ENCODE results near the gene C1QTNF8. TPM values are rescaled to one million over a fixed set of nuclear protein-coding genes. Genes with fewer than 3 reads are reported as not detected.
"Not testable (repeated sequence)": the region's sequence is repeated elsewhere in the genome, so short reads cannot be mapped to it uniquely, and the experiment has no call there.

C1QTNF8 gene
- total and polyA plus RNA-seq, 2 of the 8 experiments (the other 6 are each of a cell fraction or from before 2014, with no cell fraction given): not detected

GRCh38 chr16:1086443-1086842, 9.6 kb downstream of the C1QTNF8 start:
- H3K4me2 ChIP-seq (ENCODE audit: insufficient read depth in 1 of 2, low read depth in 2 of 2, low read length in 2 of 2); H3K27me3 ChIP-seq (replicated peaks in 1 of 4; ENCODE audit: control insufficient read depth in 3 of 4, extremely low read depth in 1 of 4, insufficient read depth in 3 of 4, low read length in 3 of 4): not testable (repeated sequence)
- 73% methylated on average over 10 of the region's 10 CpGs; no CpG with 5 or more reads in 1 of the 2 experiments for whole genome bisulfite sequencing, 2 experiments (ENCODE audit: extremely low coverage in 1 of 2, insufficient coverage in 1 of 2, insufficient read length in 1 of 2, insufficient replicate concordance in 2 of 2, low coverage in 1 of 2, low lambda C conversion rate in 2 of 2, missing lambda C conversion rate in 1 of 2)

More at GRCh38 chr16:1086443-1086842, 9.6 kb downstream of the C1QTNF8 start:
- H3K79me2 ChIP-seq (ENCODE audit: control insufficient read depth in 1 of 2, insufficient read depth in 2 of 2, low read length in 2 of 2); H3K4me3 ChIP-seq (ENCODE audit: extremely low read depth in 1 of 4, insufficient read depth in 2 of 4, low read depth in 3 of 4, low read length in 4 of 4); H3K27ac ChIP-seq (ENCODE audit: low read depth, low read length); H2BK20ac ChIP-seq (ENCODE audit: low read length); POLR2A ChIA-PET (ENCODE audit: partially characterized antibody); H2BK15ac ChIP-seq (ENCODE audit: low read length); H3K23me2 ChIP-seq (ENCODE audit: low read depth, low read length); H2BK12ac ChIP-seq (ENCODE audit: low read depth, low read length); H4K91ac ChIP-seq (replicated peaks; ENCODE audit: insufficient read length, low read length); H2AK5ac ChIP-seq (ENCODE audit: low read depth, low read length); H3K23ac ChIP-seq (ENCODE audit: insufficient read length); H3K18ac ChIP-seq (ENCODE audit: extremely low read depth, low read length); H3K9me3 ChIP-seq (ENCODE audit: insufficient read depth in 2 of 2, low read depth in 1 of 2, low read length in 1 of 2); H2BK120ac ChIP-seq (replicated peaks; ENCODE audit: low read depth, low read length); H2BK5ac ChIP-seq (ENCODE audit: low read depth, low read length); H3K9ac ChIP-seq (replicated peaks in 1 of 4; ENCODE audit: extremely low read depth in 1 of 4, low read depth in 3 of 4, low read length in 3 of 4); H3K14ac ChIP-seq (ENCODE audit: insufficient read length); H3K56ac ChIP-seq (replicated peaks; ENCODE audit: insufficient read length, low read depth, low read length); H3K4ac ChIP-seq (replicated peaks; ENCODE audit: insufficient read length, low read depth, low read length); H3K79me1 ChIP-seq (ENCODE audit: low read depth, low read length); H3K4me1 ChIP-seq (replicated peaks in 1 of 4; ENCODE audit: control insufficient read depth in 3 of 4, insufficient read depth in 4 of 4, low read length in 3 of 4); H4K8ac ChIP-seq (ENCODE audit: extremely low read depth, insufficient read depth, low read length); FAIRE-seq; H4K5ac ChIP-seq (ENCODE audit: insufficient read length, low read depth, low read length); H2AFZ ChIP-seq (ENCODE audit: low read length); H3K36me3 ChIP-seq (ENCODE audit: control insufficient read depth in 2 of 4, insufficient read depth in 4 of 4, low read length in 3 of 4); H4K20me1 ChIP-seq (replicated peaks in 1 of 2; ENCODE audit: control insufficient read depth in 1 of 2, insufficient read depth in 2 of 2, low read length in 2 of 2); DNase-seq (ENCODE audit: low read depth in 1 of 2, low spot score in 2 of 2): not testable (repeated sequence)
- CTCF ChIA-PET (ENCODE audit: partially characterized antibody): interaction anchor here (0.8 to 1.0 kb wide), 3 partner anchors 12 to 35 kb away, joined by 3 to 5 read pairs (median 3); no protein-coding TSS in a partner anchor

All from H1 (cell line).